ENCODE data around the gene SUSD1. TPM values are rescaled to one million over a fixed set of nuclear protein-coding genes. Genes with fewer than 3 reads are reported as not detected.
A peak's percentile ranks its signal among the peaks of the same experiment; 100 is the strongest.

Gene SUSD1
- total RNA-seq, 6 donors from 2014 or later, result 15.5 to 29.5 (median 20.4) TPM

- WGBS, 2 donors, result 68 to 71% methylated on average over 4 of the region's 4 CpGs
- peaks cover 12 to 35% (median 22%) of the 10 kb centered on the region in 4 donors for H3K4me1 ChIP-seq
- no peaks in the 10 kb centered on the region for H3K9me3 ChIP-seq
- H3K27ac ChIP-seq, result peak overlapping the region in 2 of 4 donors; percentile 8 to 54
- H3K36me3 ChIP-seq, result no peaks in the 10 kb centered on the region
- DNase-seq (peak in 1 of 2 donors; percentile 70), ATAC-seq (ENCODE audit: low FRiP score in 2 of 2) (peak in 1 of 2 donors; percentile 67)
- H3K4me3 ChIP-seq, result no peak overlapping the region
- H3K27me3 ChIP-seq, result no peaks in the 10 kb centered on the region
- peak in 1 of 2 donors; percentile 33 for TF ChIP-seq POLR2AphosphoS5 (IDR thresholded peaks at IDR 0.05)
- no peak for TF ChIP-seq EP300 (IDR thresholded peaks at IDR 0.05)
Observed at GRCh38 chr9:112170235-112170634, 4.9 kb downstream of the SUSD1 start.

- no peak for ATAC-seq (ENCODE audit: low FRiP score in 2 of 2)
- no peak overlapping the region for H3K27ac ChIP-seq
- WGBS, 2 donors, result 67 to 79% methylated on average over 6 of the region's 6 CpGs
Observed at GRCh38 chr9:112169368-112169767, 5.7 kb downstream of the SUSD1 start.

GRCh38 chr9:112168197-112168596 is 6.9 kb downstream of the SUSD1 start:
- Histone ChIP-seq H3K4me3 (no peak overlapping the region), H3K27me3 (no peaks in the 10 kb centered on the region), H3K27ac (no peak overlapping the region), H3K4me1 (peaks cover 0 to 19% (median 11%) of the 10 kb centered on the region in 4 donors), H3K36me3 (no peaks in the 10 kb centered on the region), H3K9me3 (no peaks in the 10 kb centered on the region)
- 82 to 86% methylated on average over 3 of the region's 3 CpGs for WGBS, 2 donors
- no peak for DNase-seq
- no peak for ATAC-seq (ENCODE audit: low FRiP score in 2 of 2)
- TF ChIP-seq EP300 (IDR thresholded peaks at IDR 0.05) (no peak), POLR2AphosphoS5 (IDR thresholded peaks at IDR 0.05) (no peak), POLR2A (IDR thresholded peaks at IDR 0.05) (no peak), CTCF (IDR thresholded peaks at IDR 0.05) (no peak)

More at GRCh38 chr9:112169368-112169767, 5.7 kb downstream of the SUSD1 start:
- no peaks in the 10 kb centered on the region for H3K27me3 ChIP-seq
- no peaks in the 10 kb centered on the region for H3K9me3 ChIP-seq
- H3K4me1 ChIP-seq, result peaks cover 9 to 31% (median 22%) of the 10 kb centered on the region in 4 donors
- no peak for TF ChIP-seq EP300 (IDR thresholded peaks at IDR 0.05)
- no peak for TF ChIP-seq CTCF (IDR thresholded peaks at IDR 0.05)
- no peak for TF ChIP-seq POLR2A (IDR thresholded peaks at IDR 0.05)
- TF ChIP-seq POLR2AphosphoS5 (IDR thresholded peaks at IDR 0.05), result no peak
- H3K36me3 ChIP-seq, result no peaks in the 10 kb centered on the region
- DNase-seq, result no peak
- H3K4me3 ChIP-seq, result no peak overlapping the region

- no peaks in the 10 kb centered on the region for H3K36me3 ChIP-seq
- ATAC-seq (ENCODE audit: low FRiP score in 2 of 2) (no peak), DNase-seq (no peak)
- TF ChIP-seq EP300 (IDR thresholded peaks at IDR 0.05), result no peak
- no peak for TF ChIP-seq POLR2A (IDR thresholded peaks at IDR 0.05)
- no peak for TF ChIP-seq POLR2AphosphoS5 (IDR thresholded peaks at IDR 0.05)
- no peak for TF ChIP-seq CTCF (IDR thresholded peaks at IDR 0.05)
- peaks cover 0 to 18% (median 7%) of the 10 kb centered on the region in 4 donors for H3K4me1 ChIP-seq
- H3K27me3 ChIP-seq, result no peaks in the 10 kb centered on the region
- no peak overlapping the region for H3K4me3 ChIP-seq
- no peak overlapping the region for H3K27ac ChIP-seq
- no peaks in the 10 kb centered on the region for H3K9me3 ChIP-seq
- 77 to 85% methylated on average over 12 of the region's 12 CpGs for WGBS, 2 donors
Observed at GRCh38 chr9:112166176-112167140, 8.6 kb downstream of the SUSD1 start.

GRCh38 chr9:112162621-112163413 is 12.3 kb downstream of the SUSD1 start:
- ATAC-seq (ENCODE audit: low FRiP score in 2 of 2) (no peak), DNase-seq (no peak)
- peaks cover 0 to 7% (median 3%) of the 10 kb centered on the region in 4 donors for H3K4me1 ChIP-seq
- H3K9me3 ChIP-seq, result no peaks in the 10 kb centered on the region
- WGBS, 2 donors, result 78 to 79% methylated on average over 5 of the region's 5 CpGs
- no peaks in the 10 kb centered on the region for H3K27me3 ChIP-seq
- H3K36me3 ChIP-seq, result no peaks in the 10 kb centered on the region
- no peak overlapping the region for H3K27ac ChIP-seq
- TF ChIP-seq POLR2A (IDR thresholded peaks at IDR 0.05), result no peak
- TF ChIP-seq CTCF (IDR thresholded peaks at IDR 0.05), result no peak
- no peak for TF ChIP-seq POLR2AphosphoS5 (IDR thresholded peaks at IDR 0.05)
- TF ChIP-seq EP300 (IDR thresholded peaks at IDR 0.05), result no peak
- no peak overlapping the region for H3K4me3 ChIP-seq

Measured in upper lobe of left lung (tissue), 6 donors.